HG02642 (cell line): ENCODE measurements around the gene ZNF500.

ENCODE experiments used
- ATAC-seq: cut with Tn5 transposase; IDR thresholded peaks from one replicate; pipeline ENCODE4 v1.9.1; 2021; ENCODE audit warnings: mild to moderate bottlenecking; ENCODE audit not compliant: unreplicated experiment, poor library complexity

ZNF500 gene

DNA sequence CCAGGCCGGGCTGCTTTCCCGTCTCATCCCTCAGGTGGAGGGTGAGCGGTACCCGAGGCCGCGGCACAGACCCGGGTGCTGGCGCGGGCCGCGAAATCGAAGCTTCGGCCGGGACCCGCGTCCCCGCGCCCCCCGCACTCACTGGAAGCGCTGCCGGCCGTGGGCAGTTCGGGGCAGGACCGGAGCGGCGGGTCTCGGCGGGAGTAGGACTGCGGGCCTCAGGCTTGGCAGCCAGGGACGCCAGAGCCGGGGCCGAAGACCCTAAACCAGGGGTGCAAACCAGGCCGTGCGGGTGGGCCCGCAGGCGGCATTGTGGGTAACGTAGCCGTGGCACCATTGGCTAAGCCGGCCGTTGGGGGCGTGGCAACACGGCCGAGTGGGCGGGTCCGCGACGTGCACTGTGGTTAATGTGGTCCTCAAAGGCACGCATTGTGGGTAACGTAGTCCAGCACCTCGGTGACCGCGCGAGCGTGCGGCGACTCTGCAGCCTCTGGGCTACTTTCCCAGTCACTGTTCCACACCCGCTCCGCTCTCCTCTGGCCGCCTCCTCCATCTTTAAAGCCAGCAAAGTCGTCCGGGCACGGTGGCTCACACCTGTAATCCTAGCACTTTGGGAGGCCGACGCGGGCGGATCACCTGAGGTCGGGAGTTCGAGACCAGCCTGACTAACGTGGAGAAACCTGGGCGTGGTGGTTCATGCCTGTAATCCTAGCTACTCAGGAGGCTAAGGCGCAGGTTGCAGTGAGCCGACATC, at the start of gene ZNF500:
TSS of gene ZNF500 (minus strand) at position 288 of the 754 bp plus-strand sequence. CDS start 1,184 bp downstream, outside the sequence.
- ATAC-seq, result peak; percentile 85

DNA sequence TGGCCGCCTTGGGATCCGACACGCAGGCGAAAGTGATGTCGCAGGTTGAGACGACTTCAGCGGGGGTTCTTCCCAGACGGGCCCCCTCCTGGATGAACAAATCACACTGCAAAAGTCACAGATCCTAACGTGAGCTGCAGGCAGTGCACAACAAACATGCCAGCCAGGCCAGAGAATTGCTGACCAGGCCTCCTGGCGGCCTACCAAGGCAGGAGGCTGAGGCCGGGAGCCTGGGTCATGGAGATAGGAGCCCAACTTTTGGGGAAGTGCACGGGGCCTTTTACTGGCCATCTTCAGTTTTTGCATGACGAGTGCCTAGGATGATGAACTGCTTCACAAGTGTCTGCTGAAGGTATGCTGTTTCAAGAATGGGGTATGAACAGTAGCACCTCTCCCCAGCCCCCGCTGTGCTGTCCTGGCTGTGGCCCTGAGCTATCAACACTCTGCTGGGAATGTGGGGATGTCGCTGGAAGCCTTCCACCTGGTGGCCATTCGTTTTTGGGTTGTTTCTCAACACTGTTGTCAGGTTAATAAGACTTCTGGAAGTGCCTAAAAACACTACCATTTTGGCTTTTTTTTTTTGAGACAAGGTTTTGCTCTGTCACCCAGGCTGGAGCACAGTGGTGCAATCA, 47.7 kb upstream of the ZNF500 start:
- ATAC-seq, result no peak

GRCh38 chr16:4814046-4814445, 47.1 kb upstream of the ZNF500 start:
- ATAC-seq, result no peak

GRCh38 chr16:4813251-4814003, 46.5 kb upstream of the ZNF500 start:
- ATAC-seq, result no peak

DNA sequence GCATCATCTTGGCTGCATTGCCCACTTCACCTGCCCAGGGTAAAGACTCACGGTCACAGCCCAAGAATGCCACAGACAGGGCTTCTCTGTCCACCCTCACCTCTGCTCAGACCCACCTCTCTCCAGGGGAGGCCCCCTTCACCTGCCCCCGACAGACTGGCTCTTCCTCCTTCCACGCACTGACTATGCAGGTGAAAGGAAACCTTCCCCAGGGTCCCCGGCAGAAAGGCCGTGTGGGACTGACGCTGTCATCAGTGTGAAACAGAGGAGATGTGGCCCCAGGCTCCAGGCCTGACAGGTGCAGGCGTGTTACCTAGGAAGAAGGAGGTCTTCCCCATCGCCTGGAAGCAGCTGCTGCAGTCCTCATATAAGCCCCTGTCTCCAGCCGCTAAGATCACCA, 44.8 kb upstream of the ZNF500 start:
- ATAC-seq, result no peak

DNA sequence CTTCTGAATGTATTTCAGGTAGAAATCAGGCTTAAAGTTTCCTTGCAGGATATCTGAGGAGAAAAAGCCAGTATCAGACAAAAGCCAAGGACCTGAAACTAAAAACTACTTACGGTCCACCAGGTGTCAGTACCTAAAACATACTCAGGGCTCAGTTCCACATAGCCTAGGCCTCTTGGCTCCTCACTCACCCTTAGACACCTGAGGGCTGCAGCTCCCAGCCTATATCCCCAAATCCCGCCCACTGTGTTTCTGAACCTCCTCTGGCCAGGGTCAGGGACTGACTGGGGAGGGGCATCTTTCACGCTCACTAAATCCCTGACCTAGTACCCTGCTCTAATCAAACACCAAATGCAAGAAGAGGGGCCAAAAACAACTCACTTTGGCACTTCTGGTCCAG, 44.3 kb upstream of the ZNF500 start:
- no peak for ATAC-seq

DNA sequence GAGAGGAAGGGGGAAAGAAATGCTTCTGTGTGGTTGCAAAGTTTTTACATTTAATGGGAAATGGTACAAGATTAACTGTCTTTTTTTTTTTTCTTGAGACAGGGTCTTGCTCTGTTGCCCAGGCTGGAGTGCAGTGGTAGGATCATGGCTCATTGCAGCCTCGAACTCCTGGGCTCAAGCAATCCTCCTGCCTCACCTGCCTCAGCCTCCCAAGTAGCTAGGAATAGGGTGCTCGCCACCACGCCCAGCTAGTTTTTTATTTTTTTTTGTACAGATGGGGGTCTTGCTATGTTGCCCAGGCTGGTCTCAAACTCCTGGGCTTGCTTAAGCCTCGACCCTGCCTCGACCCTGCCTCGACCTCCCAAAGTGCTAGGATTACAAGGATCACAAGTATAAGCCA, 39.3 kb upstream of the ZNF500 start:
- ATAC-seq, result no peak

- no peak for ATAC-seq
Measured at GRCh38 chr16:4805231-4805630, 38.3 kb upstream of the ZNF500 start.

DNA sequence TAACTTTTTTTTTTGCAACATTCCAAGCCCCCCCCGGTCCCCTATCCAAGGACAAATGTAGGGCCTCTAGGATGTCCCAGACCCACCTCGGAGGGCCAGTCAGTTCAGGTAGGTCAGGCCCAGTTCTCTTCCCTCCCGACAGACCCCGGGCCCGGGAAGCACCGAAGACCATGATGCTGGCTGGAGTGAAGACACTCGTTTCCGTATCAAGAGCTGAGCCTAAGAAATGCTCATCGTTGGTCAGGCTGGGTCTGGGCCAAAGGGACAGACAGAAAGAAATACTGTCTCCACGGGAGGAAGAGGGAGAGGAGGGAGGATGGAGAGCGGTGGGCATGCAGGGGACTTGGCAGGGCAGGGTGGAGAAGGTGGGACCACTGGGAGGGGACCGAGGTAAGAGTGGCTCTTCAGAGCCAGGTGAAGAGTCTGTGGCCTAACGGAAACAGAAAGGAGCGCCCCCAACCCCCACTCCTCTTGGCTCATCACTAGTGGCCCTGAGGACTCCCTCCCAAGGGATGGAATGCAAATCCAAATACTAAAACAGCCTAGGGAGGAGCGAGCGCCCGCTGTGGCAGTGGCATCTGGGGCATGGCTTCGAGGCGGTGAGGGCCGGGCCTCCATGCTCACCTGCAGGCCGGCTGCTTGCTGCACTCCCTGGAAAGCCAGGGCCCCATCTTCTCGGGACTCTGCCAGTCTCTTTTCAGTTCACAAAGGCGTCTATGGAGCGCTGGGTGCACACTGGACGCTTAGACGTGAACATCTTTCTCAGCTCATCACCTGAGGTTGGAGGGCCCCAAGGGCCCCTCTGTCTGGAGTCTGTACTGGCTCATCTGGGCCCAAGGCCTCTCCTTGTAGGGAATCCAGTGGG, 37.2 kb upstream of the ZNF500 start:
- ATAC-seq, result no peak

- ATAC-seq, result no peak
Measured at GRCh38 chr16:4803401-4803844, 36.5 kb upstream of the ZNF500 start.

- peak; percentile 92 for ATAC-seq
Measured at GRCh38 chr16:4802659-4803287, 35.8 kb upstream of the ZNF500 start.

DNA sequence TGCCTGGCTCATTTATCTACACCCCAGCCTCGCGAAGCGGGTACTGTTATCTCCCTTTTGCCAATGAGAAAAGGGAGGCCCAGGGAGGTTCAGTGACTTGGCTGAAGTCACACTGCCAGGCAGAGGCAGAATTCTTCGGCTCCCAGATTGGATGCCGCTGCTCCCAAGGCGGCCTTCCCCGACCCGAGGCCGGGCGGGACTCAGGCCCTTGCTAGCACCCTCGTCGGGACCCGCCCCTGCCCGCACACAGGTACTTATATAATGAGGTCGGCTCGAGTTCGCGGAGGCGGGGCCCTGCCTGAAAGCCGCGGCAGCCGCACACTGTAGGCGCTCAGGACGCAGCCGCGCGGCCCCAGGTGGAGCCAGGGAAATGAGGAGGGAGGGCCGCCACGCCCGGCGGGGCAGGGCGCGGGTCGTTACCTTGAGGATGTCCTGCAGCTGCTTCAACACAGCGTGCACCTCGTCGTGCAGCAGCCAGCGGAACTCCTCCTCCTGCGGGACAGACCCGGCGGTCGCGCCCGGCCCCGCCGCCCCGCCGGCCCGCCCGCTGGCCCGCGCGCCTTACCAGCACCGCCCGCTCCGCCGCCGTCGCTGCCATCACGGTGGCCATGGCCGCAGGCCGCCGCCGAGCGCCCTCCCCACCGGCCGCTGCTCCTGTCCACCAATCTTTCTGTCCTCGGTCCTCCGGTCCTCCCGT, 35.1 kb upstream of the ZNF500 start, which contains the start of gene ROGDI:
TSS of gene ROGDI (minus strand) at position 672 of the 697 bp plus-strand sequence. CDS start at position 610, 62 bp downstream.
- ATAC-seq, result peak; percentile 55

GRCh38 chr16:4801051-4801961, 34.3 kb upstream of the ZNF500 start:
- no peak for ATAC-seq

DNA sequence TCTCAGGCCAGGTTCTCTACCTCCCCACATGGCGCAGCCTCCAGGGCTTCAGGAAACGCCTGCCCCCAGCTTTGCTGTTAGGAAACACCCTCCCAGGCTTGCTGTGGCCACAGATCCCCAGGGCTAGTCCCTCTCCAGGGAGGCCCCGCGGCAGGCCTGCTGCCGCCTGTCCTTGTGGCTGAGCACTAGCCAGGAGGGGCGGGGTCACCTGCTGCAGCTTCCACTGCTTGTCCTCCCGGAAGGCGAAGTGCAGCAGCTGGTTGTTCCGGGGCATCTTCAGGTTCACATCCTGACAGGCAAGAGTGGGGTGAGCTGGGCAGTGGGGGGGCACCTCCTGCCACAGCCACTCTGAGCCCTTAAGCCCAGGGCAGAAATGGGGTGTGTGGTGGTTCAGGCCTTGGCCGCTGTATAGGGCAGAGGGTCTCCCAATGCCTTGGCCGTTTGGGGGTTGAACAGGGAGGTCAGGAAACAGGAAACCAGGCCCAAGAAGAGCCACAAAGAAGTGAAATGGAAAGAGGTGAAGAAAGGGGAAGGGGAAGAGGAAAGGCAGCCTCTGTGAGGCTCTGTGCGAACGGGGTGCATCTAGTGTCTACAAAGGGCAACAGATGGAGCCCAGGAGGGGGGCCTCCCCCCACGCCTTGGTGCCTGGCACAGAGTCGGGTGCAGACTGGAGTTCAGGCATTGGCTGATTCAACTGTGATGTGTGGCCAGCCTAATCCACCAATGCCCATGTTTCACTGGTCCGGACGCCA, 33.5 kb upstream of the ZNF500 start:
- ATAC-seq, result no peak

DNA sequence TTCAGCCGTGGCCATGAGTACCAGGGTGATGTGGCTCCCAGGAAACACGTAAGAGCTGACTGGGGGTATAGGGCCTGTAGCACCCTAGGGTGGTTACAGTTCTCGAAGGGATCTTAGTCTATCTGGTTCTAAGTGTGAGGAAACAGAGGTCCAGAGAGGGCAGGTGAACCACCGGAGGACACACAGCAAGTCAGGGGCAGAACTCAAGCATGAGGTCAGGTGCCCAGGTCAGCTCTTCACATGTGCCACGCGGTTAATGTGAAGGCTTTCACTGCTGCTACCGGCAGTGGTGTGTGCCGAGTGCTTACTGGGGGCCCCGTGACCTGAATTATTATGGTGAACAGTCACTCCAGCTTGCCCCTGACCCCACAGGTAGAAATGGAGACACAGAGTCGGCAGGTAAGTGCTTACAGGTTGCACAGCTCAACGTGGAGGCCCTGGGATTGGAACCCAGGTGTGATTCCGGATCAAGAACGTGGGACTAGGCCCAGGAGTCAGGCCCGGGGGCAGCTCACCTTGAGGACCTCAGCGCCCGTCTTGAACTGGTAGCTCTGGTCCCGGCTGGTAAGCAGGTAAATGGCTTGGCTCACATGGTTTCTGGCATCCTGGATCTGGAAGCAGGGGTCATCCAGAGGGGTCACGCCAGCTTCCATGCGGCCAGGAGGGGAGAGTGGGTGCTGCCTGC, 32.4 kb upstream of the ZNF500 start:
- no peak for ATAC-seq

DNA sequence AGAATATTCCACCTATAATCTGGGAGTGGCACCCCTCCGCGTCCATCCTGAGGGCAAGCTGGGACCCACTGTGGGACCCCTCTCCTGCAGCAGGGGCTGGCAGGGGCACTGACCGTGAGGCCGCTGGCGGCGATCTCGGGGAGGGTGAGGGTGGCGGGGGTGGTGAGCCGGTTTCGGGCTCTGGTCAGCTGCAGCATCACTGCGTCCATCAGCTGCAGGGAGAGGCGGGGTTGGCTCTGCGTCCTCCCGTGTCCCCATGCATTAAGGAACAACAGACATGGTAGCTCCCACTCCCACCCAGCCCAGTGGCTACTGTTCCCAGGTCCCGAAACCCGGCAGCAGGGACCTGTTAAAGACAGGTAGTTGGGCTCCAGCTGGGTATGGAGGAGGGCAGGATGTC, 31.5 kb upstream of the ZNF500 start:
- no peak for ATAC-seq

- no peak for ATAC-seq
Measured at GRCh38 chr16:4797805-4798252, 30.9 kb upstream of the ZNF500 start.
